HTR-8/SVneo (cell line): ENCODE measurements around the gene ADH6.
"Not testable (repeated sequence)": the region's sequence is repeated elsewhere in the genome, so short reads cannot be mapped to it uniquely, and the experiment has no call there.

ENCODE experiments used
- DNase-seq: peaks from one replicate; pipeline ENCODE4 v3.0.0; 2011; ENCODE audit warnings: low spot score, mixed read lengths; ENCODE audit not compliant: insufficient read length
- FAIRE-seq: peaks from 2 replicates; lab custom pipeline; 2011; peaks lifted over from hg19 to GRCh38; lab: Jason Lieb, UNC

Gene ADH6

GRCh38 chr4:99201690-99202089 is 17.4 kb downstream of the ADH6 start:
- FAIRE-seq: no peak
- no peak for DNase-seq

DNA sequence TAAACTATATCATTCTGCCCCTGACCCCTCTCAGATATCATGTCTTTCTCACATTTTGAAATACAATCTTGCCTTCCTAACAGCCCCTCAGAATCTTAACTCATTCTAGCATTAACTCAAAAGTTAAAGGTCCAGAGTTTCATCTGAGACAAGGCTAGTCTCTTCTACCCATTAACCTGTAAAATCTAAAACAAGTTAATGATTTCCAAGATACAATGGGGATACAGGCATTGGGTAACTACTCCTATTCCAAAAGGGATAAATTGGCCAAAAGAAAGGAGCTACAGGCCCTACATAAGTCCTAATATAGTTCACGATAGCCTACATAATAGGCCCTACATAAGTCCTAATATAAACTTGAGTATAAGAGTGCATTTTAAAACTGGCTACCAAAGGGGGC is 18.9 kb downstream of the ADH6 start:
- DNase-seq (no peak), FAIRE-seq (no peak)

- no peak for FAIRE-seq
- no peak for DNase-seq
Measured at GRCh38 chr4:99190336-99190735, 28.7 kb downstream of the ADH6 start.

- not testable (repeated sequence) for DNase-seq, FAIRE-seq
Measured at GRCh38 chr4:99189900-99190299, 29.1 kb downstream of the ADH6 start.

GRCh38 chr4:99186029-99186428 is 33.0 kb downstream of the ADH6 start:
- no peak for DNase-seq
- no peak for FAIRE-seq

DNA sequence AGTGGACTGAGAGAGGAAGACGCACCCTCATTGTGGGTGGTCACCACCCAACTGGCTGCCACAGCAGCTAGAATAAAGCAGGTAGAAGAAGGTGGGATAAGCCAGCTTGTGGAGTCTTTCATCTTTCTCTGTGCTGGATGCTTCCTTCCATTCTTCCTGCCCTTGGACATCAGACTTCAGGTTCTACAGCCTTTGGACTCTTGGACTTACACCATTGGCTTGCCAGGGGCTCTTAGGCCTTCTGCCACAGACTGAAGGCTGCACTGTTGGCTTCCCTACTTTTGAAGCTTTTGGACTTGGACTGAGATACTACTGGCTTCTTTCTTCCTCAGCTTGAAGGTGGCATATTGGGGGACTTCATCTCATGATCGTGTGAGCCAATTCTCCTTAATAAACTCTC is 33.5 kb downstream of the ADH6 start:
- DNase-seq: no peak
- FAIRE-seq: no peak

DNA sequence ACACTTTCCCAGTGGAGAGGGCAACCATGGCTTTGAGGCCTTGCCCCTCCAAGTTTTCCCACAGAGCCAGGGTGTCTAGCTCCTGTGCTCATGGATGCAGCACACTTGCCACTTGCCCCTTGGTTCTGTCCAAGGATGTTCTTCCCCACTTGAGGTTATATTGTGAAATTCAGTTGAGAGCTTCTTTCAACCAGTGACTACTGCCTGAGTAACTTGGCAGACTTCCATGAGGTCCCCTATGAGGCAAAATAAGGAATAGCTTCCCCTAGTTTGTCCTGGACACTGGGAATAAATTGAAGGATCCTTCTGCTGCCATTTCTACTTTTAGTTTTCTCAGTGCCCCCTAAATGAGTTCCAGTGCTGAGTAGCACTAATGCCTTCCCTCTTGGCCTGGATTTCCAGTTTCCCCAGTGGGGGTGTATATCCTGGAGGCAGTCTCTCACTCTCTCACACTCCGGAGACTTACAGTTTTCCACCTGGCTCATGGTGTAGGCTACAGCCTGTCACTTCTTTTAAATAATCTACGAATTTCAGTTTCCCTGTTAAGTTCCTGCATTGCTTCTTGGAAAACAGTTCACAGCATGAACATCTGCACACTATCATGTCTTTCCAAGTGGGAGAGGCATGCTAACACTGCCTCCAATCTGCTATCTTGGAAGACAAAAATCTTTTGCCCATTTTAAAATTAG is 38.5 kb downstream of the ADH6 start:
- DNase-seq (no peak), FAIRE-seq (no peak)

GRCh38 chr4:99179626-99180025 is 39.4 kb downstream of the ADH6 start:
- DNase-seq (no peak), FAIRE-seq (no peak)

DNA sequence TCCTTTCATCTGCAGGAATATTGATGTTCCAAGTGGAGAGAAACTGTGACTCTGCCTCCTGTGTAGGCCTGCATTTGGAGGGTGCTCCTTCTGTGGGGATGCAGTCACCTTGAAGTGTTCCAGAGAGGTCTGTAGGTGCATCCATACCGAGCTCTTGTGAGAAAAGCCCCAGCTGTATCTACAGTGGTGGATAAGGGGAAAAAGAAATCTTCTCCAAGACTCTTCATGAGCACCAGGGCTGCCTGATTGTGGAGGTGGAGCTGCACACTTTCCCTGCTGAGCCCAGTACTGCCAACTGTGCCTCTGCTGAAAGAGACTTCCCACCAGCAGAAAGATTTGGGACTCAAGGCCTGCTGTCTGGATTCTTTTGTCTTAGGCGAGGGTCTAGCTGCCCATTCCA is 39.9 kb downstream of the ADH6 start:
- FAIRE-seq (no peak), DNase-seq (no peak)

GRCh38 chr4:99166544-99166943 is 52.5 kb downstream of the ADH6 start:
- DNase-seq (no peak), FAIRE-seq (no peak)

DNA sequence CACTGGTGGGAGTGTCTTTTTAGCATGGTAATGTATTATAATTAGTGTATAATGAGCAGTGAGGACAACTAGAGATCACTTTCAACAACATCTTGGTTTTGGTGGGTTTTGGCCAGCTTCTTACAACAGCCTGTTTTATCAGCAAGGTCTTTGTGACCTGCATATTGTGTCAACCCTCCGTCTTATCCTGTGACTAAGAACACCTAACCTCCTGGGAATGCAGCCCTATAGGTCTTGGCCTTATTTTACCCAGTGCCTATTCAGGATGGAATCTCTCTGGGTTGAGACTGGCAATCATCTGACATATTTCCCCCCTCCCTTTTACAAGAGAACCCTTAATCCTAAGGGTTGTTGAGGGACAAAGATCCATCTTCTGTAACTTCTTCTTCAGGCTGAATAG is 53.1 kb downstream of the ADH6 start:
- FAIRE-seq (no peak), DNase-seq (no peak)

DNA sequence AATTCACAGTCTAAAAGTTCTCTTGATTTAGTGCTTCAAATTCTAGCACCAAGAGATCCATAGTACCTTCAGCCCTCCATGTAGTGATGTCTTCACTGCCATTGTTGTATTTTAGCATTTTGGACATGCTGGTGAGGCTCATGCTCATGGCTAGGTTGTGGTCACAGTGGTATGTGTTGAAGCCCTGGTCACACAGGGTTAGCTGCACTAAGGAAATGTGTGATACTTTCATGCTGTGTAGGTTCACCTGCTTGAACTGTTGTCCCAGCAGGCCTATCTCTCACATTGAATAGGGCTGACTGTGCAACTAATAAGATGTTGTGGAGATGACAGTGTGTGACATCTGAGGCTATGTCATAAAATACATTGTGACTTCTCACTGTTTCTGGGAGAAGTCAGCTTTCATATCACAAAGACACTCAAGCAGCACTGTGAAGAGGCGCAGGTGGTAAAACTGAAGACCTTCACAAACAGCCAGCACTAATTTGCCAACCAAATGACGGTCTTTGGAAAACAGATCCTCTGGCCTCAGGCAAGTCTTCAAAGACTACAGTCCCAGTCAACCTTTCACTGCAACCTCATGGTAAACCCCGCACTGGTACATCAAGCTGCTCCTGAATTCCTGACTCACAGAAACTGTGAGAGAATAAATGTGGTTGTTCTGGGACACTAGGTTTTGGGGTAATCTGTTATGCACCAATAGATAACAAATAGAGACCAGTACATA is 57.5 kb downstream of the ADH6 start:
- no peak for FAIRE-seq
- DNase-seq: no peak

- DNase-seq: no peak
- no peak for FAIRE-seq
Measured at GRCh38 chr4:99159699-99160098, 59.3 kb downstream of the ADH6 start.

- no peak for FAIRE-seq
- no peak for DNase-seq
Measured at GRCh38 chr4:99157478-99157935, 61.5 kb downstream of the ADH6 start.

GRCh38 chr4:99156992-99157391 is 62.1 kb downstream of the ADH6 start:
- no peak for FAIRE-seq
- DNase-seq: no peak

DNA sequence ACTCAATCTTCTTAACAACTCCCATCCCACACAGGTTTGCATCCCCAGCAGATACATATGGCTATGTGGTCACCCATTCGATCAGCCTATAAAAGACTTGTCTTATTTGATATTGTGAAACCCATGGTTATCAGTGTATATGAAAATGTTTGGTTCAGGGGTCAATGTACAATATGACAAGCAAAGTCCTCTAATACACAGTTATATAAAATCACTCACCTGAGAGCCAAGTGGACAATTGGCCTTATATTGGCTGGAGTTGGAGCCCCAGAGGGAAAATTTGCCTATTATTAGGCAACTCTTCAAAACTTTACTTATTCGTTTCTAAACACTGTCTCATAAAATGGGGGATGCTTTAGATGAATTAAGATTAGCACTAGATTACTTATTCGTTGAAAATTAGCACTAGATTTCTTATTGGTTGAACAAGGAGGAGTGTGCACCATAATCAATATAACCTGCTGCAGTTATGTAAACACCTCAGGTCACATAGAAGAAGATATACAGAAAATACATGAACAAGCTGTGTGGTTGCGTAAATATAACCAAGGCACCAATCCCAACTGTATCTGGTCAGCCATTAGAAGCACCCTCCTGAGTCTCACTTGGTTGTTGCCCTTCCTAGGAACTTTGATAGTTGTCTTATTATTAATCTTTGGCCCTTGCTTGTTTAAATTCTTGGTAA is 64.2 kb downstream of the ADH6 start:
- DNase-seq (no peak), FAIRE-seq (no peak)
